Measurements from ENCODE around the gene ROBO3. TPM values are rescaled to one million over a fixed set of nuclear protein-coding genes. Genes with fewer than 3 reads are reported as not detected.

Gene ROBO3
- total and polyA plus RNA-seq, 2 of the 8 experiments (the other 6 are each of a cell fraction or from before 2014, with no cell fraction given), result 12.1 to 24.6 TPM

DNA sequence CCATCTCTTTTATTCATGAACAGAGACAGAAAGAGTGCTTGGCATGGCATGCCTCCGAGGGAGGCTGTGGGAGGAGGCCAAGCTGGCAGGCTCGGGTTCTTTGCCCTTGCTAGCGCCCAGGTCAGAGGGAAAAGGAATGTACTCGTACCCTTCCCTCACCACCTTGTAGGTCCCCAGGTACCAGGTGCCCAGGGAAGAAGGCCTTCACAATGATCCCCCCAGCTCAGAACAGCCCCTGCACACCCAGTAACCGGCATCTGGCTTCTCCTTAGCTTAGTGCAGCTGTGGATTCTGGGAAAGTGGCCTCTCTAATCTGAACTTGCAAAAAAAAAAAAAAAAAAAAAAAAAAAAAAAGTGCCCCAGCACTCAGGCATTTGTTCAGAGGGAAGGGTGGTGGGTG lies 55.1 kb downstream of the ROBO3 start (continued):
- TF ChIP-seq, protein P1, sequence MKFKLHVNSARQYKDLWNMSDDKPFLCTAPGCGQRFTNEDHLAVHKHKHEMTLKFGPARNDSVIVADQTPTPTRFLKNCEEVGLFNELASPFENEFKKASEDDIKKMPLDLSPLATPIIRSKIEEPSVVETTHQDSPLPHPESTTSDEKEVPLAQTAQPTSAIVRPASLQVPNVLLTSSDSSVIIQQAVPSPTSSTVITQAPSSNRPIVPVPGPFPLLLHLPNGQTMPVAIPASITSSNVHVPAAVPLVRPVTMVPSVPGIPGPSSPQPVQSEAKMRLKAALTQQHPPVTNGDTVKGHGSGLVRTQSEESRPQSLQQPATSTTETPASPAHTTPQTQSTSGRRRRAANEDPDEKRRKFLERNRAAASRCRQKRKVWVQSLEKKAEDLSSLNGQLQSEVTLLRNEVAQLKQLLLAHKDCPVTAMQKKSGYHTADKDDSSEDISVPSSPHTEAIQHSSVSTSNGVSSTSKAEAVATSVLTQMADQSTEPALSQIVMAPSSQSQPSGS (IDR thresholded peaks at IDR 0.05; ENCODE audit: low read length), result no peak
- TF ChIP-seq POU5F1 (IDR thresholded peaks at IDR 0.05; ENCODE audit: low read depth, low read length) (no peak), CHD1 (IDR thresholded peaks at IDR 0.05; ENCODE audit: low read depth, low read length) (no peak), JUN (IDR thresholded peaks at IDR 0.05; ENCODE audit: low read depth, low read length) (no peak), RXRA (IDR thresholded peaks at IDR 0.05; ENCODE audit: insufficient read depth, low read depth, low read length) (no peak), TBP (IDR thresholded peaks at IDR 0.05; ENCODE audit: low read depth, low read length) (no peak), CTBP2 (IDR thresholded peaks at IDR 0.05; ENCODE audit: borderline replicate concordance, insufficient read depth, insufficient read length, low read length) (no peak)
- TF ChIP-seq, protein P2, sequence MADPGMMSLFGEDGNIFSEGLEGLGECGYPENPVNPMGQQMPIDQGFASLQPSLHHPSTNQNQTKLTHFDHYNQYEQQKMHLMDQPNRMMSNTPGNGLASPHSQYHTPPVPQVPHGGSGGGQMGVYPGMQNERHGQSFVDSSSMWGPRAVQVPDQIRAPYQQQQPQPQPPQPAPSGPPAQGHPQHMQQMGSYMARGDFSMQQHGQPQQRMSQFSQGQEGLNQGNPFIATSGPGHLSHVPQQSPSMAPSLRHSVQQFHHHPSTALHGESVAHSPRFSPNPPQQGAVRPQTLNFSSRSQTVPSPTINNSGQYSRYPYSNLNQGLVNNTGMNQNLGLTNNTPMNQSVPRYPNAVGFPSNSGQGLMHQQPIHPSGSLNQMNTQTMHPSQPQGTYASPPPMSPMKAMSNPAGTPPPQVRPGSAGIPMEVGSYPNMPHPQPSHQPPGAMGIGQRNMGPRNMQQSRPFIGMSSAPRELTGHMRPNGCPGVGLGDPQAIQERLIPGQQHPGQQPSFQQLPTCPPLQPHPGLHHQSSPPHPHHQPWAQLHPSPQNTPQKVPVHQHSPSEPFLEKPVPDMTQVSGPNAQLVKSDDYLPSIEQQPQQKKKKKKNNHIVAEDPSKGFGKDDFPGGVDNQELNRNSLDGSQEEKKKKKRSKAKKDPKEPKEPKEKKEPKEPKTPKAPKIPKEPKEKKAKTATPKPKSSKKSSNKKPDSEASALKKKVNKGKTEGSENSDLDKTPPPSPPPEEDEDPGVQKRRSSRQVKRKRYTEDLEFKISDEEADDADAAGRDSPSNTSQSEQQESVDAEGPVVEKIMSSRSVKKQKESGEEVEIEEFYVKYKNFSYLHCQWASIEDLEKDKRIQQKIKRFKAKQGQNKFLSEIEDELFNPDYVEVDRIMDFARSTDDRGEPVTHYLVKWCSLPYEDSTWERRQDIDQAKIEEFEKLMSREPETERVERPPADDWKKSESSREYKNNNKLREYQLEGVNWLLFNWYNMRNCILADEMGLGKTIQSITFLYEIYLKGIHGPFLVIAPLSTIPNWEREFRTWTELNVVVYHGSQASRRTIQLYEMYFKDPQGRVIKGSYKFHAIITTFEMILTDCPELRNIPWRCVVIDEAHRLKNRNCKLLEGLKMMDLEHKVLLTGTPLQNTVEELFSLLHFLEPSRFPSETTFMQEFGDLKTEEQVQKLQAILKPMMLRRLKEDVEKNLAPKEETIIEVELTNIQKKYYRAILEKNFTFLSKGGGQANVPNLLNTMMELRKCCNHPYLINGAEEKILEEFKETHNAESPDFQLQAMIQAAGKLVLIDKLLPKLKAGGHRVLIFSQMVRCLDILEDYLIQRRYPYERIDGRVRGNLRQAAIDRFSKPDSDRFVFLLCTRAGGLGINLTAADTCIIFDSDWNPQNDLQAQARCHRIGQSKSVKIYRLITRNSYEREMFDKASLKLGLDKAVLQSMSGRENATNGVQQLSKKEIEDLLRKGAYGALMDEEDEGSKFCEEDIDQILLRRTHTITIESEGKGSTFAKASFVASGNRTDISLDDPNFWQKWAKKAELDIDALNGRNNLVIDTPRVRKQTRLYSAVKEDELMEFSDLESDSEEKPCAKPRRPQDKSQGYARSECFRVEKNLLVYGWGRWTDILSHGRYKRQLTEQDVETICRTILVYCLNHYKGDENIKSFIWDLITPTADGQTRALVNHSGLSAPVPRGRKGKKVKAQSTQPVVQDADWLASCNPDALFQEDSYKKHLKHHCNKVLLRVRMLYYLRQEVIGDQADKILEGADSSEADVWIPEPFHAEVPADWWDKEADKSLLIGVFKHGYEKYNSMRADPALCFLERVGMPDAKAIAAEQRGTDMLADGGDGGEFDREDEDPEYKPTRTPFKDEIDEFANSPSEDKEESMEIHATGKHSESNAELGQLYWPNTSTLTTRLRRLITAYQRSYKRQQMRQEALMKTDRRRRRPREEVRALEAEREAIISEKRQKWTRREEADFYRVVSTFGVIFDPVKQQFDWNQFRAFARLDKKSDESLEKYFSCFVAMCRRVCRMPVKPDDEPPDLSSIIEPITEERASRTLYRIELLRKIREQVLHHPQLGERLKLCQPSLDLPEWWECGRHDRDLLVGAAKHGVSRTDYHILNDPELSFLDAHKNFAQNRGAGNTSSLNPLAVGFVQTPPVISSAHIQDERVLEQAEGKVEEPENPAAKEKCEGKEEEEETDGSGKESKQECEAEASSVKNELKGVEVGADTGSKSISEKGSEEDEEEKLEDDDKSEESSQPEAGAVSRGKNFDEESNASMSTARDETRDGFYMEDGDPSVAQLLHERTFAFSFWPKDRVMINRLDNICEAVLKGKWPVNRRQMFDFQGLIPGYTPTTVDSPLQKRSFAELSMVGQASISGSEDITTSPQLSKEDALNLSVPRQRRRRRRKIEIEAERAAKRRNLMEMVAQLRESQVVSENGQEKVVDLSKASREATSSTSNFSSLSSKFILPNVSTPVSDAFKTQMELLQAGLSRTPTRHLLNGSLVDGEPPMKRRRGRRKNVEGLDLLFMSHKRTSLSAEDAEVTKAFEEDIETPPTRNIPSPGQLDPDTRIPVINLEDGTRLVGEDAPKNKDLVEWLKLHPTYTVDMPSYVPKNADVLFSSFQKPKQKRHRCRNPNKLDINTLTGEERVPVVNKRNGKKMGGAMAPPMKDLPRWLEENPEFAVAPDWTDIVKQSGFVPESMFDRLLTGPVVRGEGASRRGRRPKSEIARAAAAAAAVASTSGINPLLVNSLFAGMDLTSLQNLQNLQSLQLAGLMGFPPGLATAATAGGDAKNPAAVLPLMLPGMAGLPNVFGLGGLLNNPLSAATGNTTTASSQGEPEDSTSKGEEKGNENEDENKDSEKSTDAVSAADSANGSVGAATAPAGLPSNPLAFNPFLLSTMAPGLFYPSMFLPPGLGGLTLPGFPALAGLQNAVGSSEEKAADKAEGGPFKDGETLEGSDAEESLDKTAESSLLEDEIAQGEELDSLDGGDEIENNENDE (IDR thresholded peaks at IDR 0.05; ENCODE audit: insufficient replicate concordance, low read length), result no peak

All from H1 (cell line).